ENCODE measurements around the gene TOP3A. TPM values are rescaled to one million over a fixed set of nuclear protein-coding genes. Genes with fewer than 3 reads are reported as not detected.

TOP3A gene
- total and polyA plus RNA-seq, 2 experiments from 2014 or later: 21.7 to 76.7 TPM

GRCh38 chr17:18327093-18327492 lies 12.3 kb upstream of the TOP3A start (continued):
- TF ChIP-seq REST (IDR thresholded peaks at IDR 0.05; ENCODE audit: unreplicated experiment) (no peak), ZNF114 (CRISPR knock-in tag; IDR thresholded peaks at IDR 0.05) (no peak), EZH2 (IDR thresholded peaks at IDR 0.05; ENCODE audit: low read depth, unreplicated experiment) (no peak), STAT1 (IDR thresholded peaks at IDR 0.05; ENCODE audit: unreplicated experiment) (no peak), ZNF331 (CRISPR knock-in tag; IDR thresholded peaks at IDR 0.05; ENCODE audit: low read depth) (no peak), ETS1 (IDR thresholded peaks at IDR 0.05) (no peak), POLR2AphosphoS5 (IDR thresholded peaks at IDR 0.05; ENCODE audit: low read depth) (no peak), EZH2phosphoT487 (IDR thresholded peaks at IDR 0.05; ENCODE audit: unreplicated experiment) (no peak)

- Histone ChIP-seq H3K27ac (ENCODE audit: low read depth) (no peak overlapping the region), H3K4me1 (ENCODE audit: insufficient read depth) (no peaks in the 10 kb centered on the region), H3K4me2 (no peak overlapping the region), H4K20me1 (replicated peaks; ENCODE audit: insufficient read depth) (peaks cover 6% of the 10 kb centered on the region; the same call in 1 of the 2 replicates), H3K4me3 (no peak overlapping the region), H2AFZ (no peak overlapping the region), H3K36me3 (ENCODE audit: insufficient read depth) (no peaks in the 10 kb centered on the region; the same call in 1 of the 2 replicates), H3K79me2 (replicated peaks; ENCODE audit: insufficient read depth) (peaks cover 4% of the 10 kb centered on the region; the same call in 1 of the 2 replicates), H3K9me2 (ENCODE audit: insufficient read depth) (no peaks in the 10 kb centered on the region), H3F3A (replicated peaks; ENCODE audit: low read depth) (no peaks in the 10 kb centered on the region; the same call in 1 of the 2 replicates), H3K27me3 (ENCODE audit: insufficient read depth) (no peaks in the 10 kb centered on the region)
- Mint-ChIP-seq H3K36me3 (ENCODE audit: low read depth) (peaks cover 61% of the 10 kb centered on the region), H3K4me1 (no peaks in the 10 kb centered on the region), H3K9me3 (no peaks in the 10 kb centered on the region; the same call in 2 of the 3 replicates), H3K27me3 (ENCODE audit: insufficient read depth, low read depth, poor library complexity) (peaks cover 8% of the 10 kb centered on the region), H3K4me3 (no peak overlapping the region), H3K27ac (no peak overlapping the region)
- DNase-seq (ENCODE audit: low spot score): no peak
- no peak for ATAC-seq
- no peak for TF ChIP-seq CTCF (conservative IDR thresholded peaks at IDR 0.05; ENCODE audit: low read depth in 2 of 2)
- no peak for TF ChIP-seq EZH2 (IDR thresholded peaks at IDR 0.05; ENCODE audit: low read depth, unreplicated experiment)
- no peak for TF ChIP-seq ZNF462 (CRISPR knock-in tag; IDR thresholded peaks at IDR 0.05)
Observed at GRCh38 chr17:18326572-18326971, 11.8 kb upstream of the TOP3A start.

Data from GM23338 (cell line).